DMS114 treated with DMSO at 0.1 percent for 48 hours (cell line): Measurements from ENCODE around the gene NINL.
"Not testable (repeated sequence)": the region's sequence is repeated elsewhere in the genome, so short reads cannot be mapped to it uniquely, and the experiment has no call there.

Source experiments
- DNase-seq: peaks from one replicate; lab custom pipeline; 2025; ENCODE audit not compliant: unreplicated experiment; lab: John Stamatoyannopoulos, UW

The NINL gene

DNA sequence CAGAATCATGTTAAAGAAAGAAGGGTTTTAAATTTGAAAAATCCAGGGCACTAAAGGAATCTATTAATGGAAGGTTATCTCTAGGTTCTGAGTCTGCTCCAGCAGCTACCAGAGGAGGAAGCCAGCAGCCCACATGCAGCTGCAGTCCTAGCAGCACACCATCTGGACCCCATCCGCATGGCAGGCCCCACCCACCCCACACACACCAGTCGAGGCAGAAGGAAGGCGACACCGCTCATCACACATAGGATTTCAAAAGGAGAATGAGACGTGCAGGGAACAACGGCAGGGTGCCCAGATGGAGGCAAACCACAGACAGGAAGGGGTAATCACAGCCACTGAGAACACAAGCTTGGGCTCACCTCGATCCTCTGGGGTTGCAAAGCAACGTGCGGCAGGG, 99.0 kb downstream of the NINL start:
- DNase-seq = no peak

DNA sequence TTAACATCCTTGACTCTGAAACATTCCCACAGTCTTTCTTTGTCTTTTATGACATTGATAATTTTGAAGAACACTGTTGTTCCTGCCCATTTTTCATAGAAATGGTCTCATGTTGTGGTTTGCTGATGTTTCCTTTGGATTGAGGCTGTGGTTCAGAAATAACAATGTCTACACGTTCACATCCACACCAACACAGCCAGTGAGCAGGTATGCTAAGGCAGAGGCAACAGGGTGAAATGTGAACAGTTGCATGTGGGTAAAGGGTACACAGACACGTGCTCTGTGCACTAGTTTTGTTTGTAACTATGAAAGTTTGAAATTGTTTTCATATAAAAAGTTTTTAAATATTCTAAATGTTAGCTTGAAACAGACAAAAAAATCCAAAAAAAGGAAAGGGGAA, 99.5 kb downstream of the NINL start:
- DNase-seq = no peak

DNA sequence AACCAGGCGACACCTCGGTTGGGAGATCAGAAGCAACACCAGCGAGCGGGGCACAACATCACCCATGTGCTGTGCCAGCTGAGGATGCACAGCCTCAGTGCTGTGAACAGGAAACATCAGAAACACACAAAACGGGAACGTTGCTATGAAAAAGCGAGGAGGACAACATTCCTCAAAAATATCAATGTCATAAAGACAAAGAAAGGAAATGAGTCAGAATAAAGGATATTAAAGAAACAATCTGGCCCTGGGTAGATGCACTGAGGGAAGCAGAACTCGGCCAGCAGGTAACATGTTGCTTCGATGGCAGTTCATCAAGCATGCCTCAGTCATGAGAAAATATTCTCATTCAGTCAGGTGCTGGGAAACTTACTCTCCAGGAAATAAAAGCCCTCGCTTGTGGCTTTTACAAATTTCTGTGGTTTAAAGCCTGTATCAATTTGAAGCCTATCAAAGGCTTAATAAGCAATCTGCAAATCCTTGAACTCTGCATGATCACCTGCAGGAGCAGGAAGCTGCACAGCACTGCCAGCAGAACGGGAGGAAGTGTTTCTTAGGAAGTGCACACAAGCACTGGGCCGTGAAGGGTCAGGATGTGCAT, 100.3 kb downstream of the NINL start:
- no peak for DNase-seq

DNA sequence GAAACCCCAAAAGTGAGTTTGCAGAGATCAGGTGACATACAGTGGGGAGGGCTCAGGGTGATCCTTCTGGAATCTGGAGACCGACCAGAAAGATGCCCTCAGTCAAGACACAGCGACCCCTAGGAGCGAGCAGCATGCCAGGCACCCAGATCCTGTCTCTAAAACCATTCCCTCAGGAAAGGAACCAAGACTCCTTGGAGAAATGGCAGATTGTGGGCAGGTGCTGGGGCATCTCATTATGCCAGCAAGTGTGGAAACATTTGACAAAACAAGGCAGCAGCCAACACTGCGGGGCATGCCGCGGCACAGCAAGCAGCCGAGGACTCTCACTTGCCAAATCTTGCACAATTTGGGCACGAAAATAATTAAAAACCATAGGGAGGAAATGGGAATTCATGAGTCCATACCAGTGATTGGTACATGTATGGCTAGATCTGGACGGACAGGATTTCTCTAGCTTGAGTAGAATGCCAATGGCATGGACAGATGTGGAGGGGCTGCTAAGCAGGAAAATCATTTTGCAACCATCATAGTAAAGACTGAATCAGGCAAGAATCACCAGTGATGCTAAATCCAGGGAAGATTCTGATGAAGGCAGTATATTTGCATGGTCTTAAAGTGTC, 101.0 kb downstream of the NINL start:
- no peak for DNase-seq

DNA sequence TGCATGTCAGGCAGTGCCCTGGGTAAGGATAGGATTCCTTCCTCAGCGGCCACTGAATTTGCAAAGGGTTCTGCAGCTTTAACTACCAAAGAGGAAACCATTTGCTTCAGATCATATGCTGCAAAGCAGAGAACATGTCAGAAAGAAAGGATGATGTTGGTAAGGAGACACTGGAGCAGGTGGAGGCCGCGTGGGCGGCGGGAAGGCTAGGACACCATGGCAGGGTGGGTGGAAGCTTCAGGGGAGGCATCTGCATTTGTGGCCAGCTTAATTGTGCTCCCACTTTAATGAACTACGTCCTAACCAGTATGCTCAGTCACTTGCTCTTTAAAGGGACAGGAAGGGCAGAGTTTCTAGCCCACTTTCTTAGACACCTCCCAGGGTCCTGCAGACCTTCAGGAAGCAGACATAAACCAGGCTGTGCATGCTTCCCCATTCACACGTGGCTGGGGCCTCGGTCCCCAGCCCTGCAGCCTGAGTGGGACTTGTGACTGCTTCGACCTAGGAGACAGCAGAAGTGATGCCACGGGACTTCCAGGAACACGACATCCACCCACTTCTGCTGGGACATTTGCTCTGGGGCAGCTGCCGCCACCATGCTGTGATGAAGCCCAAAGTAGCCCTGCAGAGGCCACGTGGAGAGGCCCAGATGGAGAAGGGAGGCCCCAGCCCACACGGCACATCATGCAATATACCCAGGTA, 101.7 kb downstream of the NINL start:
- DNase-seq = no peak

DNA sequence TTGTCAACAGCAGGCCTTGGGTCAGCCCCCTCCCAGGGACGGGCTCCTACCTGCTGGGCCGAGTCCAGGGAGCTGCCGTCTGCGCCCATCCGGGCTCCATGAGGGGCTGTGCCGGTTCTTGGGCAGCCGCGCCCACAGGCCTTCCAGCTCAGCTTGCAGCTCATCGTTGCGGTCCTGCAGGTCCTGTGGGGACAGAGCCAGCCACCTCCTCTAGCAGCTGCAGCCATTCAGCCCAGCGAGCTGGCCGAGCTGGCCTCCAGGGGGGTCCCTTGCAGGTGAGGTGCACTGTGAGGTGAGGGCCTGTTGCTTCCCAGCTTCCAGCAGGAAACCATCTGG, 103.4 kb downstream of the NINL start:
- DNase-seq = no peak

DNA sequence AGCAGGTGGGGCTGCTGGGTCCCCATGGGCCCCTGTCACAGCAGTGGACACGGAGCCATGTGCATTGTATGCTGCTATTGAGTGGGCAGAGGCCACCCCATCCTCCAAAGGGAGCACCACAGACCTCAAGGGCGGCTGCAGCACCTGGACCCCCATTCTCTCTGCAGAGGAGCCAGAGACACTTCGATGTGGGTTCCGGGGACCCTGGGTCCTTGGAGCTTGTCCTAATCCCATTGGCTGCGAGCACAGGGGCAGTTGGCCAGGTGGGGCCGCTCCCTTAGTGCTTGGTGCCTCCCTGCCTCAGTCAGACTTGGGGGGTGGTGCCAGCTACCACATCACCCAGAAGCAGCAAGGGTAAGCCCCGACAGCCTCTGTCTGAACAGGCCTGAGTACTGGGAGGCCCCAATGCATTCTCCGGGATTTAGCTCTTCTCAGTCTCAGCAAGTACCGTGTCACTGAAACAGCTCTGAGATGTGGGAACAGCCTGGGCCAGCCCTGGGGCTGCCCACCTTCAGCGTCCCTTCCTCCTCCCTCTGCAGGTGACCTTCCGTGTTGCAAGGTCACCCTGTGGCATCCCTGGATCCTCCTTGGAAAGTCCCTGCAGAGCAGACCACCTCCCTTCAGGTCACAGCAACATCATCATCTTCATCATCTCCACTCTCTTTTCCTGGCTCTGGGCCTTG, 104.0 kb downstream of the NINL start:
- DNase-seq = no peak

DNA sequence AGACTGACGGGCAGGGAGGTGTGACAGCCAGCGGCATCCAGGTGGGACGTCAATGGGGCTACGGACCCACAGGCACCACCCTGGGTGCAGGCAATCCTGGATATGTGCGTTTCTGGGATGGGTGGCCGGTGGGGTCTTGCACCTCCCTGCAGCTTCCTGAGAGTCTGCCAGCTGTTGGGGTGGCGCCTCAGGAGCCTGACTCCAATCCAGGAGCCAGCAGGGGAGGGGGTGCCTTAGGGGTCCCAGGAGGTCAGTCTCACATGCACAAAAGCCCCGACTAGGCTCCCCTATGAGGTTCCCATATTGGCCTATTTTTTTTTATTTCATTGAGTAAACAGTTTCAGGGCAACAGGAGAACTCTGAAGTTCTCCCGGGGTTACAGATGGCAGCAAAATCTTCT, 104.5 kb downstream of the NINL start:
- DNase-seq = no peak

DNA sequence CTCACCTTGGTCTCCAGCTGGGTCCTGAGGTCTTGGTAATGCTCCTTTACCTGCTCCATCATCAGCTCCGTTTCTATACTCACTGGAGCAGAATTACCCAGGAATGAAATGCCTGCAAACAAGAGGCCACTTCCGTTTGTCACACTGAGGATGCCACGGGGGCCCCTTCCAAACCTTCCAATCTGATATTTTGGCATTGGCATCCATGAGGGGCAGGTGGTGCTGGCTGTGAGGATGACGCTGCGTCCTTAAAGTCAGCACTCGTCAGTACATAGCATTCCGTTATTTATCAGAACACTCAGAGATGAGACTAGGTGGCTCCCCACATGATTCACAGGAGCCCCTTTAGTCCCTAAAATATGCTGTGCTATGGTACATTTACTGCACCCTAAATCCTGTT, 105.2 kb downstream of the NINL start:
- DNase-seq = no peak

DNA sequence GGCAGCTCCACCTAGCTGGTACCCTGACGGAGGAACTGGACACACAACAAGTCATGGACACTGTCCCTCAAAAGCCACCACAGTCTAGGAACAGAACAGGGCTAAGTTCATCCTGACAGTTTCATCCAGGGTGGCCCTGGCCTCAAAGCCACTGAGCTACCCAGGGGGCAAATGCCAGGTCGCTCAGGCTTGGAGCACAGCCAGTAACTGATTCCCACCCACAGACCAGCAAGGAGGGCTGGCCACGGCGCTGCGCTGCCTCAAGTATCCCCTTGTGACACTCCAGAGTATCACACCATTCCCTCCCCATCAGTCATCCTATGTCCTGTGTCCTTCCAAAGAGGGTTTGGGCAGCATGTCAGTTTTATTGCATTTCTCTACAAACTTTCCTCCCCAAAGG, 105.7 kb downstream of the NINL start:
- DNase-seq = no peak

DNA sequence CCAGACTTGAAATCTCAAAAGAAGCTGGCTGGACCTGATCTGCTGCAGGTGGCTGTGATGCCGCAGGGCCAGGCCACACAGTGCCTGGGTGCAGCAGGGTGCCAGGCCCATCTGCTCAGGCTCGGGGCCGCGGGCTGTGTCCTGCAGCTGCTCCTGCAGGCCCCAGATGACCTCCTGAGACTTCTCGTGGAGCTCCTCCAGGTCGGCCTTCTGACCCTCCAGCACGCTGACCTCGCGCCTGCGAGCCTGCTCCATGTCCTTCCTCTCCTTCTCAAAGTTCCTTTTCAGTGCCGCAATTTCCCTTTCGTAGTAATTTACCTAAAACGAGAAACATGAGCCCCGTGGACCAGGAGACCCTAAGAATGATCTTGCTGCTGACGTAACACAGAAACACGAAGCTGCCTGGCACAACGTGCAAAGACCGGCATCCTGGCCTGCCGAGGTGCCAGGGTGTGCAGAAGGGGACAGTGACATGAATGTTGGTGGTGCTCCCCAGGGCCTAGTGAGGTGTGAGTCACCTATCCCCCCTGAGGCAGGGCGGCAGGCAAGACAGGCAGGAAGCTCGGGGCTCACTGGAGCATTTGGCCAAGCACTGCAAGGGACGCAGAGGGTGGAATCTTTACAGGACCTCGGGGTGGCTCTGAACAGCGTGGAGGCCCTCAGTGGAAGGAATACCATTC, 106.3 kb downstream of the NINL start:
- DNase-seq = no peak

DNA sequence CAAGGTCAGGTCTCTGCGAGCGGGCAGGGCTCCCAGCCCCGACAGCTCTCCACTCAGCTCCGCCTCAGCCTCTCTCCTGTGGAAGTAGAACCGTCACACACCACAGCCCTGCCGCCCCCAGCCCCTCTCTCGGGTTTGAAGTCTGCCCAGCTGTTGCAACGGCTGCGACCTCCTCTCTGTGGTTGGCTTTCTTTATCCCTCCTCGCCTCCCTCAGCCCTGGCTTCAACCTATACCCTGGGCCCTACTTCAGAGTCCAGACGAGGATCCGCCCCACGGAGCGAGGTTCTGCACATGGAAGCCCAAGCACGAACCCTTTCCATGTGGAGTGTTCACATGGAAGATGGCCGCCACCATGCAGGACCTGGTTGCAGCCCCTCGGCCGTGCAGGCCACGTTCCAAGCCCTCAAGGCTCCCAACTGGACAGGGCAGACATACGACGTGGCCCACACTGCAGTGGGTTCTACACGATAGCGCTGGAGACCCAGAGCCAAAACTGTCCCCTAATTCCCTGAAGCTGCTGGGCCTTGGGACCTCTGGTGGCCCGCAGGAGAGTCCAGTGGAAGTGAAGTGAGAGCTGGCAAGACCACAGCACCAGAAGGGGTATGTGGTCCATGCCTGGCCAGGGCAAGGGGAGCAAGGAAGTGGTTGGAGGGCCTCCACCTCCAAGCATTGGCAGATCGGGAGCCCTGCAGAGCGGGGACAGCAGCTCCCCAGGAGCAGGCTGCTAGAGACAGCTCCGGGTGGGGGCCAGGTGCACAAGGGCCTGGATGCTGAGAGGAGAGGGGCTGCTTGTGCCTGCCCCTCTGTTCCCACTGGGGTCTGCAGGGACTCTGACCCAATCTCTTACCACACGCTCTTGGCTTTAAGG, 108.1 kb downstream of the NINL start:
- DNase-seq = no peak

DNA sequence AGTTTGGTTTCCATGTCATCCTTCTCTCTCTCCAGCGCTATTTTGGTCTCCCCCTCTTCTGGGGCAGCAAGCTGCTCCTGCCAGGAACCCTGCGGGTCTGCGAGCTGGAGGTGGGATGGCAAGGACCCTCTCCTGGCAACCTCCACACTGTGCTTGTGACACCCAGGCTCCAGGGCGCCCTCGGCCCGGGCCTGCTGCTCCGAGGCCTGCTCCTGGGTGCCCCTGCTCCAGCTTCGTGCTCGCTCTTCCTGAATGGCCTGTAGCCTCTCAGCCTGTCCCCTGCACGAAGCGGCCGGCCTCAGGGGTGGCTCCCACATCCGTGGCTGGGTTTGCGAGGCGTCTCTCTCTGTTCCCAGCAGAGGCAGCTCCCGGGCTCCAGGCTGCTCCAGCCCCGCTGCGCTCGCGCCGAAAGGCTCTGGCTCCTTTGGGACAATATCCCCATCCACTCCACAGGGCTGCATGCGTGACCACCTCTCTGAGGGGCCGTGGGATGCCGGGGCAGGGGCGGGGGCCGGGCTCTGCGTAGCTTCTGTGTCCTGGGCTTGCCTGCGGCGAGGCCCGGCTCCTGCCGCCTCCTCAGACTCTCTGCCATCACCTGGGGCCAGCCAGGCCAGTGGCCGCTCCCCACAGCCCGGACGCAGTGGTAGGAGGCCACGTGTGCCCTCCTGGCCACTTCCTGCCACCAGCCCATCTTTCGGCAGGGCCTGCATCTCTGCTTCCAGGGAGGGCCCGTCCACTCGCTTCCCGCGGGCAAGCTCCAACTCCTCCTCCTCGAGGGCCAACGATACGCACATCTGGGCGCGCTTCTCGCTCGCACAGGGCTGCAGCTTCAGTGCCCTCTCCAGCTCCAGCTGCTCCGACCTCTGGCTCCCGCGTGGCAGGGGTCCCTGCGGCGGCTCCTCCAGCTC, 109.0 kb downstream of the NINL start:
- no peak for DNase-seq

DNA sequence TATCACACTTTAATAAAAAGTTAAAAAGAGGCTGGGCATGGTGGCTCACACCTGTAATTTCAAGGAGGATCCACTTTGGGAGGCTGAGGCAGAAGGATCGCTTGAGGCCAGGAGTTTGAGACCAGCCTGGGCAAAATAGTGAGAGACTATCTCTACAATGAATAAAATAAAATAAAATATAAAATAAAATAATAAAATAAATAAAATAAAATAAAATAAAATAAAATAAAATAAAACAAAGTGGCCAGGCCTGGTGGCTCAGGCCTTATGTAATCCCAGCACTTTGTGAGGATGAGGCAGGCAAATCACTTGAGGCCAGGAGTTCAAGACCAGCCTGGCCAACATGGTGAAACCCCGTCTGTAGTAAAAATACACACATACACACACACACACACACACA, 112.0 kb downstream of the NINL start:
- DNase-seq = not testable (repeated sequence)

DNA sequence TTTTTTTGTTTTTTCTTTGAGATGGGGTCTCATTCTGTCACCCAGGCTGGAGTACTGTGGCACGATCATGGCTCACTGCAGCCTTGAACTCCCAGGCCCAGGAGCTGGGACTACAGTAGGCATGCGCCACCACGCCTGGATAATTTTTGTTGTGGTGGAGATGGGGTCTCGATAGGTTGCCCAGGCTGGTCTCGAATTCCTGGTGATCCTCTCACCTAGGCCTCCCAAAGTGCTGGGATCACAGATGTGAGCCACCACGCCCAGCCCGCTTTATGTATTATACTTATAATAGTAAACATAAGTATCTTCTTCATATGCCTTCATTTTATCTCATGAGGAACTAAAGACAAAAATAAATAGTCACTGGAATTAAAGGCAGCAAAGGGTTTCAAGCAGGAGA, 114.3 kb downstream of the NINL start:
- DNase-seq = no peak

DNA sequence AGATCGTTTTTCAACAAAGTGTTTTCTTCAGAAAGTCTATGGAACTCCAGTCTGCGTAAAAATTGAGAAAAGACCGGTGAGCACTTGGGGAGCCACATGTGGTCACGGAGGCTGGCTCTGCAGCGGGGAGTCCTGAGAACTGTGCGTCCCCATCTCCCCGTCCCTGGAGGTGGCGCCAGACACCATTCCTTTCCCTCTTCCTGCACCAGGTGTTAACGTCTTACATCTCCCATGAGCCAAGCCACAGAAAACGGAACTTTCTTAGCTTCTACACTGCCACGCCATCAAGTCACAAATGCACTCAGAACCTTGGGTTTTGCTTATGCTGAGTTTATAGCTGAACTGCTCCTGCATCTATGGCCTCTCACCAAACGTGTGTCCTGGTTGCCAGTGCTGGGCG, 115.3 kb downstream of the NINL start:
- DNase-seq = no peak

DNA sequence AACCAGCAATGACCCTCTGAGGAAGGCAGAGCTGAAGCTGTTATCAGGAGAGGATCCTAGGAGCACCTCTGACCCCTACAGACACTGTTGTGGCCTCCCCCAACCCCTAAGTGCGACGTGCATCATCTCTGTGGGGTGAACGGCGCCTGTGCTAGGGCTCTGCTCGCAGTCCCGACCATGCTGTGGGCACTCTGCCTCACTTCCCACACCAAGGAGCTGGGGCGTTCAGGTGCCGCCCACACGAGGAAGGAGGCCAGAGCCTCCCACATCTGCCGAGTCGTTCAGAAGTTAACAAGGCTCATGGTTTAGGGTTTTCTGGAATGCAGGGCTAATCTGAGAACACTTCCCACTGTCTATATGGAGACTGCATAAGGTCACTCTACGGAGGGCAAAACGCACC, 115.8 kb downstream of the NINL start:
- no peak for DNase-seq

DNA sequence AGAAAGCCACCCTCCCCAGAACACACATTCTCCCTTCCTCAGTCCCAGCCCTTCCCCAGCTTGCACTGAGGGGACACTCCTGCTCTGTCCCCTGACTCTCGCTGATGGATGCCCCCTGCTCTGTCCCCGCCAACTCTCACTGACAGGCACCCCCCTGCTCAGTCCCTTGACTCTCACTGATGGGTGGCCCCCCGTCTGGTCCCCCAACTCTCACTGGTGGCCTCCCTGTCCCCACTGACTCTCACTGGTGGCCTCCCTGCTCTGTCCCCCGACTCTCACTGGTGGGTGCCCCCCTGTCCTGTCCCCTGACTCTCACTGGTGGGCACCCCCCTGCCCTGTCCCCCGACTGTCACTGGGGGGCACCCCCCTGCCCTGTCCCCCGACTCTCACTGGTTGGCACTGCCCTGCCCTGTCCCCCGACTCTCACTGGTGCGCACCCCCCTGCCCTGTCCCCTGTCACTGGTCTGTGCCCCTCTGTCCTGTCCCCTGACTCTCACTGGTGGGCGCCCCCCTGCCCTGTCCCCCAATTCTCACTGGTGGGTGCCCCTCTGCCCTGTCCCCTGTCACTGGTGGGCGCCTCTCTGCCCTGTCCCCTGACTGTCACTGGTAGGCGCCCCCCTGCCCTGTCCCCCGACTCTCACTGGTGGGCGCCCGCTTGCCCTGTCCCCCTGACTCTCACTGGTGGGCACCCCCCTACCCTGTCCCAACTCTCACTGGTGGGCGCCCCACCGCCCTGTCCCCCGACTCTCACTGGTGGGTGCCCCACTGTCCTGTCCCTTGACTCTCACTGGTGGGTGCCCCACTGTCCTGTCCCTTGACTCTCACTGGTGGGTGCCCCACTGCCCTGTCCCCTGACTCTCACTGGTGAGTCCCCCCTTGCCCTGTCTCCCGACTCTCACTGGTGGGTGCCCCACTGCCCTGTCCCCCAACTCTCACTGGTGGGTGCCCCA, 116.9 kb downstream of the NINL start:
- no peak for DNase-seq

DNA sequence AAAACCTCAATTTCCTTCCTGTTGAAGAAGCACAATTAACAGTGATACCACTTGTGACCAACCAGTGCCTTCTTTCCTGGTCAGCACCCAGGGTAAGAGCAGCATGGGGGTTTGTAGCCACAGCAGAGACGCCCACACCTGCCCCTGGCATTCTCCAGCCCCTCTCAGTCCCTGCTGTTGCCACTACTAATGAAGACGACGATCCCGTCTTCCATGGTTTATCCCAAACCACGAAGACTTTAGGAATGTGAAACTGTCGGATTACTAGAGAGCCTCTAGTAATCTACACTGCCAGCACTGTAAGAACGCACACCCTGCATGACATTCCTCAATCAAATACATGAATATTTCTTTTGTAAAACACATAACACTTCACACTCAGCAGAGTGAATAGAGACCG, 117.9 kb downstream of the NINL start:
- no peak for DNase-seq
